Superior temporal gyrus (tissue), 1 donor: ENCODE measurements around the gene FUT8.
"Not testable (repeated sequence)": the region's sequence is repeated elsewhere in the genome, so short reads cannot be mapped to it uniquely, and the experiment has no call there.

Experiments used
- DNase-seq: peaks from one replicate; pipeline ENCODE4 v3.0.0-alpha.2; 2016; ENCODE audit errors: extremely low spot score

The FUT8 gene

GRCh38 chr14:65709576-65709975 is 297.0 kb downstream of the FUT8 start:
- no peak for DNase-seq

- DNase-seq, result not testable (repeated sequence)
These were observed 304.3 kb downstream of the FUT8 start for GRCh38 chr14:65716813-65717212.

GRCh38 chr14:65717384-65717915 is 304.9 kb downstream of the FUT8 start:
- DNase-seq, result not testable (repeated sequence)

- no peak for DNase-seq
These were observed 306.1 kb downstream of the FUT8 start for GRCh38 chr14:65718629-65719028.

- DNase-seq, result no peak
These were observed 307.6 kb downstream of the FUT8 start for GRCh38 chr14:65720171-65720570.

GRCh38 chr14:65720743-65721142 is 308.2 kb downstream of the FUT8 start:
- no peak for DNase-seq

- no peak for DNase-seq
These were observed 310.8 kb downstream of the FUT8 start for GRCh38 chr14:65723348-65723747.

GRCh38 chr14:65728604-65729003 is 316.1 kb downstream of the FUT8 start:
- DNase-seq, result no peak

- no peak for DNase-seq
These were observed 317.0 kb downstream of the FUT8 start for GRCh38 chr14:65729566-65729965.

GRCh38 chr14:65731933-65732506 is 319.5 kb downstream of the FUT8 start:
- no peak for DNase-seq

GRCh38 chr14:65738339-65738738 is 325.8 kb downstream of the FUT8 start:
- no peak for DNase-seq

- no peak for DNase-seq
These were observed 333.1 kb downstream of the FUT8 start for GRCh38 chr14:65745396-65746190.

- no peak for DNase-seq
These were observed 336.3 kb downstream of the FUT8 start for GRCh38 chr14:65748796-65749195.

- DNase-seq, result no peak
These were observed 336.8 kb downstream of the FUT8 start for GRCh38 chr14:65749287-65749686.

GRCh38 chr14:65750906-65751305 is 338.4 kb downstream of the FUT8 start:
- no peak for DNase-seq

GRCh38 chr14:65751510-65751909 is 339.0 kb downstream of the FUT8 start:
- no peak for DNase-seq

GRCh38 chr14:65753061-65753460 is 340.5 kb downstream of the FUT8 start:
- no peak for DNase-seq

GRCh38 chr14:65755331-65755730 is 342.8 kb downstream of the FUT8 start:
- DNase-seq, result no peak

GRCh38 chr14:65756880-65757279 is 344.4 kb downstream of the FUT8 start:
- no peak for DNase-seq

GRCh38 chr14:65769151-65769550 is 356.6 kb downstream of the FUT8 start:
- no peak for DNase-seq

GRCh38 chr14:65770681-65771080 is 358.2 kb downstream of the FUT8 start:
- no peak for DNase-seq

- no peak for DNase-seq
These were observed 358.7 kb downstream of the FUT8 start for GRCh38 chr14:65771271-65771670.

- no peak for DNase-seq
These were observed 359.9 kb downstream of the FUT8 start for GRCh38 chr14:65772466-65772865.
